Measurements from ENCODE around the gene TAS2R31.
A peak's percentile ranks its signal among the peaks of the same experiment; 100 is the strongest.
"Not testable (repeated sequence)": the region's sequence is repeated elsewhere in the genome, so short reads cannot be mapped to it uniquely, and the experiment has no call there.

The TAS2R31 gene, protein sequence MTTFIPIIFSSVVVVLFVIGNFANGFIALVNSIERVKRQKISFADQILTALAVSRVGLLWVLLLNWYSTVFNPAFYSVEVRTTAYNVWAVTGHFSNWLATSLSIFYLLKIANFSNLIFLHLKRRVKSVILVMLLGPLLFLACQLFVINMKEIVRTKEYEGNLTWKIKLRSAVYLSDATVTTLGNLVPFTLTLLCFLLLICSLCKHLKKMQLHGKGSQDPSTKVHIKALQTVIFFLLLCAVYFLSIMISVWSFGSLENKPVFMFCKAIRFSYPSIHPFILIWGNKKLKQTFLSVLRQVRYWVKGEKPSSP

DNA sequence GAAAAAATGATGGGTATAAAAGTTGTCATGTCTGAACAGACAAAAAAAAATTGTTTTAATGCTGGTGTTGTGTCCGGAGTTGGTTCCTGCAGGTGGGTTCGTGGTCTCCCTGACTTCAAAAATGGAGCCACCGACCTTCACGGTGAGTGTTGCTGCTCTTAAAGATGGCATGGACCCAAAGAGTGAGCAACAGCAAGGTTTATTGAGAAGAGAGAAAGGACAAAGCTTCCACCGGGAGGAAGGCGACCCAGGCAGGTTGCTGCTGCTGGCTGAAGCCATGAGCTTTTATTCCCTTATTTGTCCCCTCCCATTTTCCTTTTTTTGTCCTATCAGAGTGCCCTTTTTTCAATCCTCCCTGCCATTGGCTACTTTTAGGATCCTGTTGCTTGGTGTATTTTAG is at the start of gene TAS2R31:
Gene TAS2R31 (minus strand): TSS at position 101 of the 400 bp plus-strand sequence. CDS start 72 bp downstream, at position 29.
- DNase-seq: no peak

DNA sequence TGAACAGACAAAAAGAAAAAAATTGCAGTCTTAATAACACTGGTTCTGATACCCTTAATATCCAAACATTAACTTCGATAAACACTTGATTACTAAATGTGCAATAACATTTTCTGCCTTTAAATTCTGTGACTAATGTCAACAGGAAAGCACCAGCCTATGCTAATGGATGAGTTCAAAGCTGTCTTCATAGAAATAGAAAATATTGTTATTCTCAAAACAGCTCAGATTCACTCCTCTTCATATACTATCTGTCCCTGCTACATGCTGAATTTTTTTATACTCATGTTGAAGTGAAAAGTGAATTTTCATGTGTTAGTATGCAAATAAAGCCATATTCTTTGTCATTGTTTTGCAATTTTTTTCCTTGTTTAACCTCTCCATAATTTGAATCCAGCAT is 47.0 kb upstream of the TAS2R31 start:
- DNase-seq: no peak

DNA sequence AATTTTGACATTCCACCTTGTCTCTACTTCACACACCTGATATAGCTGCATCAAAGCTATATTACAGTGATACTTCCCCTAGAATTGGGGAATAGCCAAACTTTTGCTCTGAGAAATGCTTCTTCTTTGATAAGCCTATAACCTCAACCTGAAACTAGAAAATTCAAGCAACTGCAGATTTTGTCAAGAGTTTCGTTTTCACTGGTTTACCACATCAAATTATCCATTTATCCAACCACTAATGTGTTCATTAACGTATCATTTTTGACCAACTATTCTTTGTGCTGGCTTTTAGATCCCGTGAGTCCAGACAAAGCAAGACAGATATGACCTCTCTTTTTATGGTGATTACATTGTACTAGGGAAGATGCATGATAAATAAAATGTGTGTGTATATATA is 44.4 kb upstream of the TAS2R31 start:
- DNase-seq: no peak

DNA sequence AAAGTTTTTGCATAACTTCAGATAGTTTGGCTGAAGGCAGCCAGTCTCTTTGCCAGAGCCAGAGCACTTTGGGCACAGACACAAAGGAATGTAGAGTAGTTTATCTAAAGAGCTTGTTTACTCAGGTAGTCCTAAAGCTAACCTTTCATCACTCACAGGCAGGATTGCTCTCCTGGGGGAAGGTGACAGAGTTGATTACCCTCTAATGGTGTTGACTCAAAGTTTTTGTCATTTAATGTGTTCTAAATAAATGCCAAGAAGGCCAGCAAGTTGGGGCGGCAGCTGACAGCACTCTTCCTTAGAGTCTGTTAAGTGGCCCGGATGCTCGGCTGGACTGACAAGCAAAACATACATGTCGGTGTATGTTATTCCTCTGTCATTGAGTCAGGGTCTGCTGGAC is 40.2 kb upstream of the TAS2R31 start:
- no peak for DNase-seq

DNA sequence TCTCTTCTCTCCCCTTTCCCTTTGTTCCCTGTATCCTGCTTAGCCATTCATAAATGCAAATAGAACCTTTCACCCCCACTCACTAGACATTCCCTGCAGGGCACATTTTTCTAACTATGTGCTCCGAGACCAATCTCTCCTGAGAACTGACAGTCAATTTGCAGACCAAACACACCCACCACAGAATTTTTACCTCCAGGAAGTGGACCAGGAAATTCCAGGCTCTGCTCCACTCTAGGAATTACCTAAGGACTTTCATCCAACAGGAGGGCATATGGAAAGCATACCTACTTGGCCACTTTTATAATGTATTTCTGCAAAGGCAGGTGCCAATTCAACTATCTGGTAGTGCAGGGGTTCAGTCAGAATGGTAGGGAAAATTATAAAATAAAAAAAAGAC is 39.8 kb upstream of the TAS2R31 start:
- no peak for DNase-seq

DNA sequence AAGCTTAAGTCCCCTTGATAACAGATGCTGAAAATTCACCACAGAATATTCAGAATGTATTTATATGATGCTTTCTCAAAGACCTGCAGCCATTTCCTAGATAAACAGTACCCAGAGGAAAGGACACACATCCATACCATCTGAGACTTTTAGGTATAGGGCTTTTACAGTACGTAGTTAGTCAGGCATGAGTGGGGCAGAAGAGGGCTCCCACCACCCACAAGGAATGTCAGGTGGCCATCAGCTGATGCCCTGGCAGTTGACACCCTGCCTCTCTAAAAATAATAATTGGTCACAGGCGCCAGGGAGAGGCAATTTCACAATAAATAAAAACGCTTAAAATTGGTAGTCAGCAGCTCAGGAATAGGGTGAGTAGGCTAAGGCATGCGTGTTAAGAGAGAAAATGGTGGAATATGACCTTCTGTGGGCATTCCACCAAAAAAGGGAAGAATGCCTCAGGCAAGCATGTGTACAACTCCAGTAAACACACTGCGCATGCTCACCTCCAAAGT is 38.7 kb upstream of the TAS2R31 start:
- DNase-seq: no peak

DNA sequence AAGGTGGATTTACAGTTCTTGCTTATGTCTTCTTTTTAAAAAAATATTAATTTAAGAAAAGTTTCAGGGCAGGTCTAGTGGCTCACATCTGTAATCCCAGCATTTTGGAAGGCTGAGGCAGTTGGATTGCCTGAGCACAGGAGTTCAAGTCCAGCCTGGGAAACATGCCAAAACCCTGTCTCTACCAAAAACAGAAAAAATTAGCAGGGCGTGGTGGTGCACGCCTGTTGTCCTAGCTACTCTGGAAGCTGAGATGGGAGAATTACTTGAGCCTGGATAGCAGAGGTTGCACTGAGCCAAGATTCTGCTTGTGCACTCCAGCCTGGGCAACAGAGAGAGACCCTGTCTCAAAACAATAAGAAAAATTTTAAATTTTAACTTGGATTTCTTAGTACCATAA is 36.3 kb upstream of the TAS2R31 start:
- DNase-seq: no peak

DNA sequence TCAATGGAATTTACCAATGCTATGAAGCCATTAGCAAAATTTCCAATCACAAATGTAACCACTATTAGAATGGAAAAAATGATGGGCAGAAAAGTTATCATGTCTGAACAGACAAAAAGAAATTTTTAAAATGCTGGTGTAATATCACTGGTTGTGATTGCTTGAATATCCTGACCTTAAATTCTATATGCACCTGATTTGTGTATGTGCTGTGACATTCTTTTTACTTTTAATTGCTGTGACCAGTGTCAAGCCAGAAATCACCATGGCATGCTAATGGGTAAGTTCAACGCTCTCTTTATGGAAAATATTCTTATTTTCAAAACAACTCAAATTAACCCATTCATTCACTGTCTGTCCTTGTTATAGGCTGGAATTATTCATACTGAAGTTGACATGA is 31.0 kb upstream of the TAS2R31 start, which contains the start of gene TAS2R46:
Gene TAS2R46 (minus strand): TSS at position 101 of the 400 bp plus-strand sequence. CDS start 0 bp downstream, at position 101.
- DNase-seq: not testable (repeated sequence)

DNA sequence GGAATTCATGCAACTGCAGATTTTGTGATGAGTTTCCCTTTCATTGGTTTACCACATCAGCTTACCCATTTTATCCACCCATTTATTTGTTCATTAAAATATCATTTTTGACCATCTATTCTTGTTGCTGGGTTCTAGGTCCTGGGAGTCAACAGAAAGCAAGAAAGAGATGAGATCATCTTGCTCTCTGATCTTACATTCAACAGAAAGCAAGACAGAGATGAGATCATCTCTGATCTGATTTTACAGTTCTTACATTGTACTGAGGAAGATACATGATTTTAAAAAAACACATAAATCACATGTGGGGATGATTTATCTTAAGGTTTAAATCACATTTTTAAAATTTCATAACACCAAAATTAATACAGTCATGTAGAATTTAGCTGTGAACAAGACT is 28.6 kb upstream of the TAS2R31 start:
- no peak for DNase-seq

DNA sequence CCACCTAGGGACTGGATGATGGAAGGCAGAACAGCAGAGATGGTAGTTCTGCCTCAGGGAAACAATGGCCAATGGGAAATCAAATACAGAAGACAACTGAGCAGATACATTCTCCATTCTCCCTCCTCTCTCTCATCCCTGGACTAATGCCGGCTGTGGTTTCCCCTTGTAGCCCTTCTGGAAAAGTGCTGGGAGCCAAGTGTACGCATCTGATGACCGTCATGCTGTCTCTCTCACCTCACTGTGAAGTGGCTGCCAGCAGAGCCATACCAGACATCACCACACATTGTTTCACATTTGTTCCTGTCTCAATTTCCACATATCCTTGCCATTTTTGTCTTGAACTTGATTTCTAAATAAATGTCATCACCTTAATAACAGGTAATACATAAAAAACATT is 27.8 kb upstream of the TAS2R31 start:
- DNase-seq: no peak

DNA sequence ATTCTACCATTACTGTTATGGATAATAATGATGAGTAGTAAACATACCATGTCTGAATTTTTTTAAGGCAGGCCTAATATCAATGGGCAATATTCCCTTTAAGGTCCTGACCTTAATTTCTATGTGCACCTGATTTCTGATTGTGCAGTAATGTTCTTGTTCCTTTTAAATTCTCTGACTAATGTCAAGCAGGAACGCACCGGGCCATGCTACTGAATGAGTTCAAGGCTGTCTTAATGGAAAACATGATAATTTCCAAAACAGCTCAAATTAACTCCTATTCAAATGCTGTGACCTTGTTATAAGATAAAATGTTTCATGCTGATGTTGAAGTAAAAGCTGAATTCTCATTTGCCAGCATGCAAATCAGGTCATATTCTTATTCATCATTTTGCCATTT is 24.1 kb upstream of the TAS2R31 start:
- no peak for DNase-seq

DNA sequence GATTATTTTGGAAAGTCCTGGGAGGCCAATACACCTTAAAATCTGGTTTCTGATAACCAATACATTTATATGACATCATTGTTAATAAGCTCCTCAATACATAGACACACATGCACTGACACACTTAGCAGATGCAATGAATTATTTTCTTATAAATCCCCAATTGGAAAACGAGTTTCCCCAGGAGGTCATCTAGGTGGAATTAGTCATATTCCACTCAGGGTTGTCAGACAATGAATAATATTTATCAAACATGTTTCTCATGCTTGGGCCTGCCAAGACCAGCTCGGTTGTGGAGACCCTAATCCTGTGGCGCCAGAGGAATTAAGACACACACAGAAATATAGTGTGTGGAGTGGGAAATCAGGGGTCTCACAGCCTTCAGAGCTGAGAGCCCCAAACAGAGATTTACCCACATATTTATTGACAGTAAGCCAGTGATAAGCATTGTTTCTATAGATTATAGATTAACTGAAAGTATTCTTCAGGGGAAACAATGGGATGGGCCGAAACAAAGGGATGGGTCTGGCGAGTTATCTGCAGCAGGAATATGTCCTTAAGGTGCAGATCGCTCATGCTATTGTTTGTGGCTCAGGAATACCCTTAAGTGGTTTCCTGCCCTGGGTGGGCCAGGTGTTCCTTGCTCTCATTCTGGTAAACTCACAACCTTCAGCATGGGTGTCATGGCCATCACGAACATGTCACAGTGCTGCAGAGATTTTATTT is 18.8 kb upstream of the TAS2R31 start:
- not testable (repeated sequence) for DNase-seq

DNA sequence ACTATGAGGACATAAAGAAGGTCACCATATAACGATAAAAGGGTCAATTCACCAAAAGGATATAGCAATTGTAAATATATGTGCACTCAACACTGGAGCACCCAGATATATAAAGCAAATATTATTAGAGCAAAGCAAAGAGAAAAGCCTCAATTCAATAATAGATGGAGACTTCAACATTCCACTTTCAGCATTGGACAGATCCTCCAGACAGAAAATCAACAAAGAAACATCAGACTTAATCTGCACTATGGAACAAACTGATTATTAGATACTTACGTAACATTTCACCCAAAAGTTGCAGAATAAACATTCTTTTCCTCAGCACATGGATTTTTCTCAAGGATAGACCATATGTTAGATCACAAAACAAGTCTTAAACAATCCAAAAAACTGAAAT is 10.2 kb upstream of the TAS2R31 start:
- DNase-seq: not testable (repeated sequence)

DNA sequence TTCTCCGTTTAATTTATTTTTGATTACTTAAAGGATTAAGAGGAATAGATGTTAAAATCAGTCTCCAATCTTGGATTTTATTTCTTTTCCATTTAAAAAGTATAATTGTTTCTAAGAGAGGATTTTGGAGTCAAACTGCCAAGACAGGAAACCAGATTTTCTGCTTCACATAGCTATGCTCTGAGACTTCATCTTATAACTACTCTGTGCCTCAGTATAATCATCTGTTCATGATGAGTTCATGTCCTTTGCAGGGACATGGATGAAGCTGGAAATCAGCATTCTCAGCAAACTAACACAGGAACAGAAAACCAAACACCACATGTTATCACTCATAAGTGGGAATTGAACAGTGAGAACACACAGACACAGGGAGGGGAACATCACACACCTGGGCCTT is 9.0 kb upstream of the TAS2R31 start:
- no peak for DNase-seq

DNA sequence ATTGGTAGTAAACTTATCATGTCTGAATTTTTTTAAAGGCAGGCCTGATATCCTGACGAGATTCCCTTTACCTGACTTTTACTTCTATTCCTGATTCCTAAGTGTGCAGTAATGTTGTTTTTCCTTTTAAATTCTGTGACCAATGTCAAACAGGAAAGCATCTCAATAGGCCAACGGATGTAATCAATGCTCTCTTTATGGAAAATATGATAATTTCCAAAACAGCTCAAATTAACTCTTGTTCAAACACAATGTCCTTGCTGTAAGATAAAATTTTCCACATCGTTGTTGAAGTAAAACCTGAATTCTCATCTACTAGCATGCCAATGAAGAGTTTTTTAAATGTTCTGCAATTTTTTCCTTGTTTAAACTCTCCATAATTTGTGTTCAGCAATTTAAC is 8.0 kb upstream of the TAS2R31 start:
- DNase-seq: no peak

DNA sequence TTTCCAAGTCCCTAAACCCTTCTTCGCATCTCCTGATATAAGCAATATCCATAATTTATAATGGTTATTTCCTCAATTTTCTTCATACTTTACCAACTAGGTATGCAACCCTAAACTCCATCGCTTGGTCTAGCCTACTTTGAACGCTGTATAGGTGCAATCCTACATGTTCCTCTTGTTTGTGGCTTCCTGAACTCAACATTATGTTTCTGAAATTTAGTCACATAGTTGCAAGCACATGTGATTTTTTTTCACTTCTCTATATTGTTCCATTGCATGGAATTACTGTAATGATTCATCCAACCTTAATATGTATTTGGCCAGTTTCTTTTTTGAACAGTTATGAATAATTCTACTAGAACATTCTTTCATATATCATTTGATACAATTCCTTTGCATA is 2.8 kb upstream of the TAS2R31 start:
- not testable (repeated sequence) for DNase-seq

DNA sequence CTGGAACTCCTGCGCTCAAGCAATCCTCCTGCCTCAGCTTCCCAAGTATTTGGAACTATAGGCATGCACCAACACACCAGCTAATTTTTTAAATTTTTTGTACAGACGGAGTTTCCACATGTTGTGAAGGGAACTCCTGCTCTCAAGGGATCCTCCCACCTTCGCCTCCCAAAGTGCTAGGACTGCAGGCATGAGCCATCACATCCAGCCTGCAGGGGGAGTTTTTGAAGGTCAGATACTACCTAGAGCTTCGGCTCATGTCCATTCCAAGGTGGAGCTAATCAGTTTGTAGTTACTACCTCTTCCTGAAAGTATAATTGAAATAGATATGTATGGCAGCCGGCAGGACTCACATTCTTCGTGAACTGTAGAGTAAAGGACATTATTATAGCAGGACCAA is 5.1 kb downstream of the TAS2R31 start:
- DNase-seq: no peak

DNA sequence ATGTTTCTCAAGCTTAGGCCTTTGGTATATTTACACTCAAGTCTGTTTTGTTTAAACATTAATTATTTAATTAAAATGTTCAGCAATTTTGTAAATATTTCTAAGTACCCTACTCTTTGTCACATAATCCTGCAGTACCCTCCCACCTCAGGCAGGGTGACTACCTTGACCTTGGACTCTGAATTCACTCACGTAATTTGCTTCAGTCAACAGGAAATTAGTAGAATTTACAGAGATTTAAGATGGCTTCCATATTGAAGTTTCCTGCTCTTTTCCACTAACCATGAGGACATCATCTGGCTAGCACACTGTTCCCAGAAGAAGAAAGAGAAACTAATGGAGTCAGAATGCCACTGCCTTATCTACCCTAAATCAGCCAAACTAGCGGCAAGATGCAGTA is 7.8 kb downstream of the TAS2R31 start:
- no peak for DNase-seq

DNA sequence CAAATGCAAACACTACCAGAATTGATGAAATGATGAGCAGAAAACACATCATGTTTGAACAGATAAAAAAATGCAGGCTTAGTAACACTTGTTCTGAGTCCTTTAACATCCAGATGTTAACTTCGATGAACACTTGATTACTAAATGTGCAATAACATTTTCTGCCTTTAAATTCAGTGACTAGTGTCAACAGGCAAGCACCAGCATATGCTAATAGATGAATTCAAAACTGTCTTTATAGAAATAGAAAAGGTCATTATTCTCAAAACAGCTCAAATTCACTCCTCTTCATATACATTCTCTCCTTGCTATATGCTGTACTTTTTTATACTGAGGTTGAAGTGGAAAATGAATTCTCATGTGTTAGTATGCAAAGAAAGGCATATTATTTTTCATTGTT is 8.7 kb downstream of the TAS2R31 start, which contains the start of gene TAS2R19:
Gene TAS2R19 (minus strand): TSS at position 101 of the 400 bp plus-strand sequence. CDS start 49 bp downstream, at position 52.
- DNase-seq: no peak

DNA sequence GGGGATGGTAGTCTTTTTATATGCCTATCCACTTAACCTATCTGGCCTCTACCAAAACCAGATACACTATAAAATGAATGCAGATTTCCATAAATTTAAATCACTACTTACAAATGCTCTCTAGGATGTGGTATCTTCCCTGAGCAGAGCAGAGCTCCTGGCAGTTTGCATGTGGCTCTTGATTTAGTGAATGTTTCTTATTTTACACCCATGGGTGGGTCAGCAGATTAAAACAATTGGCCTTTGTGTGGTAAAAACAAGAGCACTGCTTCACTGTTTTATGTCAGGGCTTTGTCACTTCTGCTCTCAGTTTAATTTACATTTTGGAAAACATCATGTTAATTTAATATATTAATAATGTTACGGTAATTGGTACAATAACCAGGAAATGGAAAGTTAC is 14.3 kb downstream of the TAS2R31 start:
- peak in 3 of 14 donors; percentile 1 to 28 (median 3) for DNase-seq

DNA sequence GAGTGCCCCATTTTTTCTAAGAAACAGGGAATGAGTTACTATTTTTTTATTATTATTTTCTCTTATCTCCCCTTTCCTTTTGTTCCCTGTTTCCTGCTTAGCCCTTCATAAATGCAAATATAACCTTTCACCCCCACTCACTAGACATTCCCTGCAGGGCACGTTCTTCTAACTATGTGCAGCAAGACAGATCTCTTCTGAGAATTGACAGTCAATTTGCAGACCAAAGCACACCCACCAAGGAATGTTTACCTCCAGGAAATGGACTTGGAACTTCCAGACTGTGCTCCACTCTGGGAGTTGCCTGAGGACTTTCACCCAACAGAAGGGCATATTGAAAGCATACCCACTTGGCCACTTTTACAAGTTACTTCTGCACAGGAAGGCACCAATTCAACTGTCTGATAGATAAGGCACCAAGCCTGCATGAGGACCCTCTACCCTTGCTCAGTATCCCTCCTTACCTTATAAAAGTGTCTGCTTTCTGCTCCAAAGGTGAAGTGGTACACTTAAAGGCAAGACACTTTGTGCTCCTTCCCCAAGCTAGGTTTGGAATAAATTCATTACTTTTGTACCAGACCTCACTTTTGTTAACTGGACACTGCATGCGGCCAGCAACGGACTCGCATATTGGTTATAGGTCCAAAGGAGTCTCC is 15.3 kb downstream of the TAS2R31 start:
- no peak for DNase-seq

DNA sequence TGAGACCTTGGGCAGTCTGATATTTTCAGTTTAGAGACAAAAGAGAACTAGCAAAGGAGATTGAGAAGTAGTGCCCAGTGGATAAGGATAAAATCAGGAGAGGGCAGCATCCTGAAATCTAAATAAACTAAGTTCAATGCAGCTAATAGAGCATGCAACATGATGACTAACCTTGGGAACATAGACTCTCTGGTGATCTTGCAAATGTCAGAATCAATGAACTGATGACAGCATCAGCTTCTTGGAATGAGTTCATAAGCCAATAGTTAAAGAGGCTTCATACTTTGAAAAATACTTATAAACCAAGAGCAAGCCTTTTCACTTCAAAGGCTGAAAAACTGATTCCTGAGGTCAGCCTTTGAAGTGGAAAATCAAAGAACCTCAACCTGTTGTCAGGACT is 17.0 kb downstream of the TAS2R31 start:
- DNase-seq: no peak

DNA sequence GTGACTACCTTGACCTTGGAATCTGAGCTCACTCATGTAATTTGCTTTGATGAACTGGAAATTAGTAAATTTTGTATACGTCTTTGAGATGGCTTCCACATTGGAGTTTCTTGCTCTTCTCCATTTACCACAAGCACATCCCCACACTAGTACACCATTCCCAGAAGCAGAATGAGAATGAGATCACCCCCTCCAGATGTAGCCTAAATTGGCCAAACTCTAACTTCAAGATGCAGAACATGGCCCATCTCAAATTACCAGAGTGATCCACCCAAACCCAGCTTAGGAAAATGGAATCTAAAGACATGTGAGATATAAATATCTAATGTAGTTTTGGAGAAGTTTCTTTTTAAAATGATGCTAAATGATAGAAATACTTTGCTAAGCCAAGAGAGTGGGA is 23.6 kb downstream of the TAS2R31 start:
- no peak for DNase-seq

Measured in C1 segment of cervical spinal cord (tissue), 14 donors.